Effector CD8-positive, alpha-beta T cell (primary cell): ENCODE measurements around the gene C2CD4A.

ENCODE experiments used
- DNase-seq: peaks from one replicate; lab custom pipeline; 2025; lab: John Stamatoyannopoulos, UW

Gene C2CD4A

DNA sequence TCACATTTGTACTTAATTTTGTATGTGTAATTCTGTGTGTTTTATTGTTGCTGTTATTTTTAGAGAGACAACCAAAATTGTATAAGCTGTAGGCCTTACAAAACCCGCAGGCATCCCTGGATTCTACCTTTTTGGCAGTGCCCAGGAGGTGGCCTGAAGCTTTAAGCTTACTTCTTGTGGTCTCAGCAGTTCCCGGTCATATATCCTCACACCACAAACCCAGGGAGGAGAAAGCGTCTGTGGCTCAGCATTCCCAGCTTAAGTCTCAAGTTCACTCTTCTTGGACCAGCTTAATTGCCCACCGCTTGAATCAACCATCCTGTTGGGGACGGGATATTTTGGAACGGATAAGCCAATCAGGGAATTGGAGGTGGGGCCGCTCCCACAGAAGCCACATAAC, 36.7 kb downstream of the C2CD4A start:
- DNase-seq: no peak

DNA sequence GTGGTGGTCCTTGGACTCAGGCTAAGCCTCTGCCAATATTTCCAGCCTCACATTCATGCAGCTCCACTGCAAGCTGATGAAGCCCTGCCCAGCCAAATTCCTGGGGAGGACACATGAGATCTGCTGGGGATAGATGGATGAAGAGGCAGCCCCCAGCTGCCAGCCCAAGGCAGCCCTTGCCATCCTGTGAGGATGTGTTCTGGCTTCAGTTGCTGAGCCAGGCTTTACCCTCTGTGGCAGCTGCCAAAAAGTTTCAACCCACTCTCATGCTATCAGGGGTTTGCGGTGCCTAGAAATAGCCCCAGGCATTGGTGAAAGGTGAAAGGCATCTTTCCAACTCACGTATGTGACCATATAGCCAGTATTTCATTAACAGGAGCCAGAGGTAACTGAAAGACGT, 37.6 kb downstream of the C2CD4A start:
- DNase-seq: no peak

DNA sequence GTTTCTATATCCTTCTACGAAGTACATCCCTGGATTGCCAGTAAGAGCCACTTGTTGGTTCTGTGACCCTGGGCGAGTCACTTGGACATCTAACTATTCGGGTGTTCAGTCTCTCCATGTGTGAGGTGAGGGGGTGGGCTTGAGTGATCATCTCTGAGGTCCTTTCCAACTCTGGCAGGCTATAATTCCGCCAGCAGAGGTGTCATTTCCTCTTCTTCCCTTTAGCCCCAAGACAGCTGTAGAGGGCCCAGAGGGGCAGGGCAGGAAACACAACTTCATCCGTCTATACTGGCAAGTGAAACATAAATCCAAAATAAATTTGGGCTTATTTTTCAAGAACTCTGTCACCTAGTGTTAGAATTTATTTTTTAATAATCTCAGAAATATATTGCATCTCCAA, 38.1 kb downstream of the C2CD4A start:
- no peak for DNase-seq

DNA sequence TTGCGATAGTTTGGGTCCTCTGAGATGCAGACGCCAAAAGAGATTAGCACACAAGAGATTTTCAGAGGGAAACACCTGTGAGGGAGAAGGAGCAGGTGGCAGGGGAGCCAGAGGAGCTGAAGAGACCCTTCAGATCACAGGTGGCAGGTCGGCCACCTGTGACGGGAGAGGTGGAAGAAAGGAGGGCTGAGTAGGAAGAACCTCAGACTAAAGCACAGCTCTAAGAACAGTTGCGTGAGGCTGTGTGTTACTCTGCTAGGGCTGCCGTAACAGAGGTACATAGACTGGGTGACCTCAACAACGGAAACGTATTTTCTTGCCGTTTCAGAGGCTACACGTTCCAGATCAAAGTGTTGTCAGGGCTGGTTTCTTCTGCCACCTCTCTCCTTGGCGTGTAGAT, 38.5 kb downstream of the C2CD4A start:
- DNase-seq: no peak

DNA sequence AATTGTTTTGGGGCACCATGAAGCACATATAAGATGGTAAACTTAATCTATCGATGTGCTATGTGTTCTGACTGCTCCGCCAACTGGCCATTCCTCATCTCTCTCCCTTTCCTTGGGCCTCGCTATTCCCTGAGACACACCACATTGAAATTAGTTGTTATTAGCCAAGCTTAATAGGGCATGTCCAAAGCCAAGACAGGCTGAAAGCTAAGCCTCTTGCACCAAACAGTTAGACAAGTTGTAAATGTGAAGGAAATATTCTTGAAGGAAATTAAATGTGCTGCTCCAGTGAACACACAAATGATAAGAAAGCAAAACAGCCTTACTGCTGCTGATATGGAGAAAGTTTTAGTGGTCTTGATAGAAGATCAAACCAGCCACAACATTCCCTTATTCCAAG, 39.3 kb downstream of the C2CD4A start:
- no peak for DNase-seq

DNA sequence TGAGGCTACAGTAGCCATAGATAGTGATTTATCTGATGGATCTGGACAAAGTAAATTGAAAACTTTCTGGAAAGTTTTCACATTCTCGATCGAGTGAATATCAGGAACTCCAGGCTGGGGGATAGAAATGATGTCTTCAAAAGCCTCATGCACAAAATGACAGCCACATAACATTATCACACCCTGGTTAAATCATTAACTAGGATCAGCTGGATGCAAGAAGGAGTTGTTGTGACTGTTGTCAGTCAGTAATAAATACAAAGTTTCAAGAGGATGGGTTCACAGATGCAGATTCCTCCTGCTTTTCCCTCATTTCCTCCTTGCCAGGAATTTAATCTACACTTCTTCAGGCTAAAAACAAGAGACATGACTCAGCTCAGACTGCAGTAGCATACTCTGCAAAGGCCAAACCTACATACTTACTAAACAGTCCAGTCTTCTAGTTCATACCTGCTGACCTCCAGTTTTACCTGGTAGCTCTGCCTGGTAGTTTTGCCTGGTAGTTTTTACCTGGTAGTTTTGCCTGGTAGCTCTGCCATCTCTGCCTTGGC, 40.9 kb downstream of the C2CD4A start:
- DNase-seq: no peak

DNA sequence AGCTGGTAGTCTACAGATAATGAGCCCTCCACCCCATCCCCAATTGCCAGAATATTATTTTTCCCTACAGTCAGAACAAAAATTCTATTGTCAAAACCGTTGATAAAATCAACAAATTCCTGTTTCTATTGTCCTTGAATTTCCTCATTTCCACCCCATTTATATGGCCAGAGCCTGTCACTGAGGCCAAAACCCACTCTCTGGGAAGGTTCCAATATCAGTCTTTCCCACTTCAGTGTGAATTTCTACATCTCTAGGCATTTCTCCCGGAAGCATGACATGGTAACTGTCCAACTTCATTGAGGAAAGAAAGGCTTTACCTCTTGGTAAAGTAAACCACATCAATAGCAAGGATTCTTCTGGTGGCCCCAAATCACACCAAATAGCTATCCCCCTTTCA, 41.6 kb downstream of the C2CD4A start:
- DNase-seq: no peak

DNA sequence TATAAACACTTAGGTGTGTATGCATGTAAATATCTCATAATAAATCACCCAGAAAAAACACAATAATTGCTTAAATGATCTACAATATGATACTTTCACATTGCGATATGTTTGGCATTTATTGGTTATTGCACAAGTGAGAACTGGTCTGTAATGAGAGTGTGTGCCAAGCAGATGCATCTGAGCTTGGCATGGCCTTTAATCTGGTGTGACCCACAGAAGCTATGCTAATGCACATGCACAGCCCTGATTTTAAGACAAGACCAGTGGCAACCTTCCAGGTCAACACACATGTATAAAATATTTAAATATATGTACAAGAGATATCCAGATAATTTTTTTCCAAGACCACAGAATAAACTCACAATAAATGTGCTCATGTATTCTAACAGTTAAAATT, 42.7 kb downstream of the C2CD4A start:
- DNase-seq: no peak

DNA sequence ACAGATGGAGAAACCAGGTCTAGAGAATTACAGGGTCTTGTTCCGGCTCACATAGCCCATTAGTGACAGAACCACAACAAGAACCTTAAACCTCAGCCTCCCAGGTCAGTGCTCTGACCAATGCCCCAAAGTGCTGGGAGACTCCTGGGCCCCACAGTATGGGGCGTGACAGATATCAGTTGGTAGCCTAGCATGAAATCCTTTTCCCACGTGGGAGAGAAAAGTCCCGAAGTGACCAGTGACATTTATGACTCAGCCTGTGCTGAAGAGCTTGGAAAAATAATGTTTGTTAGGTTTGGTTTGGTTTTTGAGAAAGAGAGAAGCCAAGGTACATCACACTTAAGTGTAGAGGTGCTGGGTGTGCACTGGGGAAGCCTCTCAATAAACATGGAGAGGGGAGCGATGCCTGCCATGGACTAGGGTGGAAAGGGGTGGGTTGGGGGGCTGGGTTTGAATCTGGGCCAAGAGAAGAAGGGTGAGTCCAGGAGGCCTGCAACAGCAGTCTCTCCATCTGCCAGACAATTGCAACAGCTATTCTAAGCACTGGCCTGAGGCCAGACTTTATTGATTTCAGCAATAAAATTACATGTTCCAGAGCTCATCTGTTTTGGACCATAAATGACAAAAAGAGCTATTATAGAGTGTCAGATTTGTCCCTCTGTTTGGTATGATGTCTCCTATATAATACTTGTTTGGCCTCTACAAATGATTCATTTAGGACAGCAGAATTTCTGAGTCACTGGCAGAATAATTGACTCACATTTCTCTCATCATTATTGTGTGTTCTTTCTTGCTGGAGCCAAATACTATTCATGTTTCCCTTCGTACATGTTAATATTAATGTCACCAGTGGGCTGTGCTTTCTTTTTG, 43.4 kb downstream of the C2CD4A start:
- no peak for DNase-seq

DNA sequence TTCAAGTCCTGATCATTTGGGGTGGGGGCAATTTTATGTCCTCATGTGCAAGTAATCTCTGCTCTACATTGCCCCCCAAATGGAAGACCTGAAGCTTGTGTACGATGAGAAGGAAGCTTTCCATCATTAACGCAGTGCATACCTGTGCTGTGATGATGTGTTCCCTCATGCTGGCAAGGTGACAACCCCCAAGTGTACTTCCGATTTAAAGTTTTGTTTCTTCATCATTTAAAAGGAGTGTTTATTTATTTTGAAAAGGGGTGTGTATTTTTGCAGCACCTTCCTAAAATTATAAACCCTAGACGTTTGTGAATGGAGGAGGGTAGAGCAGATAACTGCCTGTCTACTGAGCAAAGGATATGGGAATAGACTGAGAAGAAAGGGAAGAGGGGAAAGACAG, 45.3 kb downstream of the C2CD4A start:
- DNase-seq: no peak

DNA sequence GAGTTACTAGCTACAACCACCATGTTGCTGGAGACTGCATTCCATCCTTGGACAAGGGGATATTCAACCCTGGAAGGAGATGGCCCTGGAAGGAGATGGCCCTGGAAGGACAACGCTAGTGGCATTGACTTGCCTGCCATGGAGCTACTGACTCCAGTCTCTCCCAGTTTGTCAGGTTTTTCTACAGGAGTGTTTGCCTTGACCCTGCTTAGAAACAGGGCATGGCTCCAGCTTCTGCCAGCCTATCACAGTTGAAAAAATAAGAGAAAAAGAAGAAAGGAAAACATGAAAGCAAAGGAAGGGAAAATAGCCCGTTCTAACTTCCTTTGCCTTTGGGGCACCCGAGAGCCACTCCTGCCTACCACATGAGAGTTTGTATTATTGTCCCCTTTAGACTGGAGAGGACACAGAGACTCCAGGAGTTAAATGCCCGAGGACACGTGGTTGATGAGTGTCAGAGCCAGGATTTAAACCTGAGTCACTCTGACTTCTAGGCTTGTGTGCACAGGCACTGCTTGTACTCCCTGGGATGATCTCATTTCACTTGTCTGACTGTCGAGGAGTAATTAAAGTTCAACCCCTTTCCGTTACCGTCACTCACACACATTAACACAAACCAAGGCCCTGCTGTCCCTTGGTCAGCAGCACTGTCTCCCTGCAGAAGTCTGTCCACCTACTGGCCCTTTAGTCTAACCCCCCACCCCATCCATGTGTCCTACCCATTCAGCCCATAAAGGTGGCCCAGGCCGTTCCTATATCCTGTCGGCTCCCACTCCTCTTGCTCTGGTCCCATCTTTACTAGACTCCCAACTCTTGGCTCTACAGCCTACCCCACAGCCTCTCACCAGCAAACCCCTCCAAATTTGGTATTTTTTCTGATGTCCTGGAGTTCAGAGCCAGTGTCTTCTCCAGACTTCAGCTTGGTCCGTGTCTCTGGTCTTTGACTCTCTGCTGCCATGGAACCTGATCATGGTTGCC, 46.1 kb downstream of the C2CD4A start:
- DNase-seq: no peak

DNA sequence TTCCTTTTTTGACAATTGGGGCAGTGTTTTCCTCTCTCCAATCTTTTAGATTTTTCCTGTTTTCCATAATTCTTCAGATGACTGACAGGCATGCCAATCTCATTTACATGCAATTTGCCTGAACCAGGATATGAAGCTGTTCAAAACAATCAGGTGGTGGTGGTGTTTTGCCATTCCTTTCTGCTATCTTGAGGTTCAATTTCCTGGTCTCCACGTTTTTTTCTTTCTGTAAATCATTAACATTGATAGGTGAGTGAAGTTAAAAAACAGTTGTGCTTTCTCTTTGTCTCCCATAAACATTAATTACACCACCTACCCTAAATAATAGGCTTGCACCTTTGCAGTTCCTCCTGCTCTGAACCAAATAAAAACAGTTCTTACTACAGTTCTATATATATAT, 49.1 kb downstream of the C2CD4A start:
- DNase-seq: no peak

DNA sequence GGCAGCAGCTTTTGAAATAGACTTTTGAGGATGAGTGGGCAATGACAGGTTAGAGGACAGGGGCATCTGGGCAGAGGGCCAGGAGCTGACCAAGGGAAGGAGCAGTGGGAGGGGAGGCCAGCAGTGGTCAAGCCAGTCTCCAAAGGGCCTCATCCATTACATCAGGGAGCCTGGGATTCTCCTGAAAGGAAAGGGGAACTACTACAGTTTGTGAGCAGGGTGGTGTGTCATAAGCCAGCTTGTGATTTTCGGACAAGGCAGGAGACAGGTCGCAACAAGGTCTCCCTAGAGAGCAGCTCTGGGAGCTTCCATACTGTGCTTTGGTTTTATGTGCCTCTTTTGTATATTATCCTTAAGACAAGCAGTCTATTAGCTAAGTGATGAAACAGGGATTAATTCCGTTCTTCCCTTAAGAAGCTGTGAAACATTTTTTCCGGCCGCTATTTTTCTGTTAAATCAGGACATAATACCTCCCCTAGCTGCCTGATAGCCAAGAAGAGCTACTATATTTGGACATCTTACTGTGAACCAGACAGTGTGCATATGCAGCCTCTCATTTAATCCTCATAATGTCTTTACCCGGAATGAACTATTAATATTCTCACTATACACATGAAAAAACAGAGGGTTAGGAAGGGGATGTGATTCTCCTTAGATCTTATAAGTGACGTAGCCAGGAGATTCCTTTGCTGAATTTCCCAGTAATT, 51.9 kb downstream of the C2CD4A start:
- no peak for DNase-seq

DNA sequence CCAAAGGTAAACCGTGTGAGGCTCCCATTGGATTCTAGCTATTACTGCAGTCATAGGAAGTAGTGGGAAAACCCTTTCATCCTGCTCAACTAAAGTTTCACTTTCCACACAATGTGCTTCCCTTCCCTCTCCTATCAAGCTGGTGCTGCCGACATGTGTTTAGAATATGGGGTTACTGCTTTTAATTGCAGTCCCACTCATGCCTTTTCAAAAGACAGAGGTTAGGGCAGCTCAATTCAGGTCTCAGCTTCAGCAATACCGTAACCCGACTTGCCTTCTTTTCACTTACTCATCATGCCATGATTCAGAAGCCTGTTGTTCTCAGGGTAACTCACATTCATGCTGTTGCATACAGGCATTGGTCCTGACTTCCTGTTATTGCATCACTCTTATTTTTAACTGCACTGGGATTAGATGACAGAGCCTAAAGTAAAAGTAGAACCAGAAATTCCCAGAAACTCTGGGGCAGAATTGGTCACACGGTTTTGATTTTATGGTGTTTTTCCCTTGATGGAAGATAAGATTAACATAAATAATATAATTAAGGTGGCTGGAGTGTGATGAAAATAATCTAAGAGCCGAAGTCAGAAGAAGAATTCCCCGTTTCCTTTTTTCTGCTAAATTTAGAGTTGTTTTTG, 52.6 kb downstream of the C2CD4A start:
- no peak for DNase-seq

DNA sequence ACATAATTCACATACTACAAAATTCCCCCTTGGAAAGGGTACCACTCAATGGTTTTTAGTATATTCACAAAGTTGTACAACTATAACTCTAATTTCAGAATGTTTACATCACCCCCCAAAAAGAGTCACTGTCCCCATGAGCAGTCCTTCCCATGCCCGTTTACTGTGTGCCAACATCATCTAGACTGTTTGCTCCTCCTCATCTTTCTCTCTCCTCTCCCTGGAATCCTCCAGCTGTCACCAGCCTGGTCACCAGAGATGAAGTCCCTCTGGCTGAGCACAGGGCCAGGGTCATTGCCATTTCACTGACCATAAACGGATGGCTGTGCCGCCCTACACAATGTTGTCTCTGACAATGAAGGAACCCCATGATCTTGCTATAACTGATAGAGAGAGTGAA, 53.1 kb downstream of the C2CD4A start:
- no peak for DNase-seq
